Fibroblast of pulmonary artery (primary cell): Measurements from ENCODE around the gene CSRNP3.
A peak's percentile ranks its signal among the peaks of the same experiment; 100 is the strongest.

Experiments
- DNase-seq: peaks from one replicate; pipeline ENCODE4 v3.0.0-alpha.2; 2010; ENCODE audit warnings: low read depth
- H3K4me3 ChIP-seq: replicated peaks from 2 replicates; pipeline ENCODE4 v1.5.1; 2011; ENCODE audit warnings: low read depth, mild to moderate bottlenecking, control low read depth, low read length, moderate library complexity
- CTCF ChIP-seq: IDR thresholded peaks from 2 replicates; pipeline ENCODE4 v1.5.1; 2011; ENCODE audit warnings: mild to moderate bottlenecking, control low read depth, low read length, inconsistent platforms; ENCODE audit errors: missing control alignments

The CSRNP3 gene

GRCh38 chr2:165631089-165631488 lies 161.6 kb downstream of the CSRNP3 start:
- H3K4me3 ChIP-seq: no peak overlapping the region
- no peak for TF ChIP-seq CTCF
- no peak for DNase-seq

GRCh38 chr2:165632594-165632993 lies 163.1 kb downstream of the CSRNP3 start:
- no peak for DNase-seq
- TF ChIP-seq CTCF: no peak
- H3K4me3 ChIP-seq: no peak overlapping the region

GRCh38 chr2:165633431-165633830 lies 163.9 kb downstream of the CSRNP3 start:
- no peak overlapping the region for H3K4me3 ChIP-seq
- no peak for DNase-seq
- no peak for TF ChIP-seq CTCF

GRCh38 chr2:165634282-165634681 lies 164.8 kb downstream of the CSRNP3 start:
- no peak for TF ChIP-seq CTCF
- DNase-seq: no peak
- H3K4me3 ChIP-seq: no peak overlapping the region

GRCh38 chr2:165634855-165635254 lies 165.4 kb downstream of the CSRNP3 start:
- no peak for TF ChIP-seq CTCF
- peak; percentile 55 for DNase-seq
- no peak overlapping the region for H3K4me3 ChIP-seq

GRCh38 chr2:165635532-165635931 lies 166.0 kb downstream of the CSRNP3 start:
- DNase-seq: no peak
- H3K4me3 ChIP-seq: no peak overlapping the region
- no peak for TF ChIP-seq CTCF

GRCh38 chr2:165636959-165637358 lies 167.5 kb downstream of the CSRNP3 start:
- H3K4me3 ChIP-seq: no peak overlapping the region
- TF ChIP-seq CTCF: no peak
- DNase-seq: no peak
